ENCODE measurements around the gene SLCO3A1. TPM values are rescaled to one million over a fixed set of nuclear protein-coding genes. Genes with fewer than 3 reads are reported as not detected.

The SLCO3A1 gene
- total RNA-seq, 2 donors from 2014 or later, result 26.6 to 27.7 TPM

GRCh38 chr15:92082006-92082843 is 228.7 kb downstream of the SLCO3A1 start:
- DNase-seq (ENCODE audit: low spot score), result peak; percentile 88

DNA sequence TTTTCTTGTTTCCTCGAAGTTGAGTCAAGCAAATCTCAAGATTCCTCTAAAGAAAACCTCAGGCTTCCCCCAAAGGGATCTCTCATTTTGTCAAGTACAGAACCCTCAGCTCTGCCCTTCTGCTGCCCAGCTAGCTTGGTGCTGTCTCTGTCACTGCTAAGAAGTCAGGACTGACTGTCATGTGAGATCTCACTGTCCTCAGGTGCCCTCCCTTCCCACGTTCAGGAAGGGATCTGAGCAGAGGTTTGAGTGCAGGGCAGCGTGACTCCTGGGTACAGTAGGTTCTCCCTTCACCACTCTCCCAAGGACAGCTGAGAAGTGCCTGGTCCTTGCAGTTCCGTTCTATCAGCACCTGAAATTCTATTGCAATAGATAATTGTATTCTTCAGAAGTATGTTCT is 229.7 kb downstream of the SLCO3A1 start:
- DNase-seq (ENCODE audit: low spot score), result no peak
- intact Hi-C loops (cut with DNase I), result loop anchor here in 1 of 2 donors (5.0 kb wide), 1 partner anchor 781 kb away; no protein-coding TSS in a partner anchor

More at GRCh38 chr15:92082006-92082843, 228.7 kb downstream of the SLCO3A1 start:
- intact Hi-C loops (cut with DNase I), result loop anchor here in 1 of 2 donors (5.0 kb wide), 1 partner anchor 780 kb away; no protein-coding TSS in a partner anchor

GRCh38 chr15:92087211-92087610 is 233.7 kb downstream of the SLCO3A1 start:
- DNase-seq (ENCODE audit: low spot score), result no peak
- intact Hi-C loops (cut with DNase I), result no loop called here

DNA sequence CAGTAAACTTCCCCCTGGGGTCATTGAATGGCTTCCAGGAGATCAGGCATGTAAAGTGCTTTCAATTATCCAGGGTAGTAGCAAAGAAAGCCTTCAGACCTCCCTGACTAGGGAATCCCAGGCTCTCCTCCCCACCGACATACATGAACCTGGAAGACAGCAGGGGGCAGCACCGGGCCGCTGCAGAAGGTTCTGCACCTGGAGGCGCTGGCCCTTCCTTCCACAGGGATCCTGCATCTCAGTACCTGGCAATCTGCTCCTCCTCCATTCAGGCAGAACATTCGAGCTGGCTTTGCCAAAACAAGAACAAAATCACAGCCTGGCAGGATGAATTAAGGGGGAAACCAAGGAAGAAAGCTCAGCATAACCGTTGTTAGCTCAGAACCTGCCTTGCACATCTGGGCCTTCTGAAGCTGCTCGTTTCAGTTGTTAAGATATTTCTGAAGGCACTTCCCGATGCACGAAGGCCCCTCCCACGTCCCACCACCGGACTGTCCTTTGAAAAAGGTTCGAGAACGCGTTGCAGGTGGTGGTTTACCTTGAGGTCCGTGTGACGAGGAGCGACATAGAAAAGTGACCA is 237.7 kb downstream of the SLCO3A1 start:
- intact Hi-C loops (cut with DNase I), result no loop called here
- DNase-seq (ENCODE audit: low spot score), result no peak

GRCh38 chr15:92092289-92093105 is 239.0 kb downstream of the SLCO3A1 start:
- intact Hi-C loops (cut with DNase I), result no loop called here
- DNase-seq (ENCODE audit: low spot score), result no peak

- intact Hi-C loops (cut with DNase I), result no loop called here
- DNase-seq (ENCODE audit: low spot score), result no peak
These were observed 242.2 kb downstream of the SLCO3A1 start for GRCh38 chr15:92095693-92096092.

DNA sequence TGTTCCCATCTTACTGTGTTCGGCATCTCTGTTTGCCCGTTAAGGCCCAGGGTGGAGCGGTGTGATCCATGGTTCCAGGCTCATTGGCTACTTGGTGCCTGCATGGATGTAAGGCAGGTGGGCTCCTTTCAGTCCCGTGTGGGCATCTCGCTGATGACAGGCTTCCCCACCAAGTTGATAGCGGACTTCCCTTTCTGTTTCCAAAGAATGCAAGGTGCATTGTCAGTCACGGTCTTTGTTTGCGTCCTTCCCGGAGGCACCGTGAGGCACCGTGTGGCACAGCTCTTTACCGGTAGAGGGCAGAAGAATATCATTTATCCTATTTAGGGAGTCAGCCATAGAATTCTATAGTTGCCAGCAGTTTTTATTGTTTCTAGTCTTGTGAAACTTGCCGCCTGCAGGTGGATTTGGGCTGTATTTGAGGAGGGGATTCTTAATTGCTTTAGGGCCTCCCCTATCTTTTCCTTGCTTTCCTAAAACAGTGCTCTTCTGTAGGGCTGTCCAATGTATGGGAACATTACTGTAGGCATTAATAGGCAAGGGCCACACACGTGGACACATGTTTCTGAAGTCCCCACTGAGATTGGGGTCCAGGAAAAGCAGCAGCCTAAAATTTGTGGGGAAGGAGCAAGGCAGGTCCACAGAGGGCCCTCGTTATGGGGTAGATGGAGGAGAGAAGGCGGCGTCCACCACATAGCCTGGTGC is 244.1 kb downstream of the SLCO3A1 start:
- no peak for DNase-seq (ENCODE audit: low spot score)
- intact Hi-C loops (cut with DNase I), result no loop called here

DNA sequence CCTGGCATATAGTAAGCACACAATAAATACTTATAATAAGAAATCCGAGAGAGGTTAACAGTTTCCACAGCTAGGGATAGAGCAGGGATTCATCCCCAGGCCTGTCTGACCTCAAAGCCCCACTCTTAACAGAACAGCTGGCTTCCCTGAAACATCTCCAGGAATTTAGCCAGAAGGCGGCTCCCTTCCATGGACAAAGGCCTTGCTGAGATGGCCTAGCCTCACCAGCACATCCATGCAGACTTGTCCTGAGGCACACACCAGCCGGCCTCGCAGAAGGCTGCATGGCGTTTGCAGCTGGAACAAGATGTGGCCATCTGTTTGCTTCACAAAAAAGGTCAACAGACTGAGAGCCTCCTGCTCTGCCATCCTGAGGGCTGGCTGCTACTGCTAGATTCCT is 245.4 kb downstream of the SLCO3A1 start:
- no peak for DNase-seq (ENCODE audit: low spot score)
- intact Hi-C loops (cut with DNase I), result no loop called here

GRCh38 chr15:92100301-92100700 is 246.8 kb downstream of the SLCO3A1 start:
- no peak for DNase-seq (ENCODE audit: low spot score)
- intact Hi-C loops (cut with DNase I), result no loop called here

GRCh38 chr15:92100751-92101150 is 247.2 kb downstream of the SLCO3A1 start:
- intact Hi-C loops (cut with DNase I), result no loop called here

GRCh38 chr15:92101708-92102394 is 248.3 kb downstream of the SLCO3A1 start:
- intact Hi-C loops (cut with DNase I), result no loop called here
- no peak for DNase-seq (ENCODE audit: low spot score)

More at GRCh38 chr15:92100751-92101150, 247.2 kb downstream of the SLCO3A1 start:
- no peak for DNase-seq (ENCODE audit: low spot score)

DNA sequence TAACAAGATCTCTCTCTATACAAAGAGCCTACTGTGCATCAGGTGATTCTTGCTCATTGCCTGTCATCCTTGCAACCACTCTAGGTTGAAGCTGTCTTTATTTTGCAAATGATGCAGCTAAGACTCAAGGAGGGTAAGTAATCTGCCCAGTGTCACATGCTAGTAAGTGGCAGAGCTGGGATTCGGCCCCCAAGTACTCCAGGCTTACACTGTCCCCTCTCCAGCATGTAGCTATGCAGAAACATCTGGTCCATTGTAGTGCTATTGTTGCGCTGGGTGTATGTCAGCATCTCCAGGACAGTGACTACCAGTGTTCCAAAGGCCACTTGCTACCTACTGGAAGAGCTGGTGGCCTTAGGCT is 248.9 kb downstream of the SLCO3A1 start:
- DNase-seq (ENCODE audit: low spot score), result no peak
- intact Hi-C loops (cut with DNase I), result no loop called here

DNA sequence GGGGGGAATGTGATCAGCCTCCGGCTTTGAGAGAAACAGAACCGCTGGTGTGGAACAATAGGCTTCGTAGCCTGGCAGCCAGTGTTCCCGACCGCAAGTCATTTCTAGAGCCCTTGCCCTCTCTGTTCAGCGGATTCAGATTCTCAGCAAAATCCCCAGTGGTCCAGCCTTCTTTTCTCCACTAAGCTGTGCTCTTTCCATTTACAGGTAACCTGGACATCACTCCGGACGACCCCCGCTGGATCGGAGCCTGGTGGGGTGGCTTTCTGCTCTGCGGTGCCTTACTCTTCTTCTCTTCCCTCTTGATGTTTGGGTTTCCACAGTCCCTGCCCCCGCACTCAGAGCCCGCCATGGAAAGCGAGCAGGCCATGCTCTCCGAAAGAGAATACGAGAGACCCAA is 250.6 kb downstream of the SLCO3A1 start:
- no peak for DNase-seq (ENCODE audit: low spot score)
- intact Hi-C loops (cut with DNase I), result no loop called here

DNA sequence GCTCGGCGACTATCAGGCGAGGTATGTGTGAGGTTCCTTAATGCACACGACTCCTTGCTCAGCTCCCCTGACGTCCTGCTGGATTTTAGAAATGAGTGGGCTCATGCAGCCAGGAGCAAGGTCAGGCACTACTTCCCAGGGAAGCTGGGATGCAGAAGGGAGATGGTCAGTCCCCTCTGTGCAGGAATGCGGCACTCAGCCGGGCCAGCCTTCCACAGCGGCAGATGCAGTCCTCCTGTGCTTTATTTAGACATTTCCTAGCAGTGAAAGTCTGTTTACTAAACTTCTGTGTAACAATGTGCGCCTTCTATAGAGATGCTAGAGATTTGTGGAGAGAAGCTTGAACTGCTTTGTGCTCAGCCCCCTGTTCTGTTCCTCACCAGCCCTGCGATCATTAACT is 252.1 kb downstream of the SLCO3A1 start:
- intact Hi-C loops (cut with DNase I), result no loop called here
- DNase-seq (ENCODE audit: low spot score), result no peak

DNA sequence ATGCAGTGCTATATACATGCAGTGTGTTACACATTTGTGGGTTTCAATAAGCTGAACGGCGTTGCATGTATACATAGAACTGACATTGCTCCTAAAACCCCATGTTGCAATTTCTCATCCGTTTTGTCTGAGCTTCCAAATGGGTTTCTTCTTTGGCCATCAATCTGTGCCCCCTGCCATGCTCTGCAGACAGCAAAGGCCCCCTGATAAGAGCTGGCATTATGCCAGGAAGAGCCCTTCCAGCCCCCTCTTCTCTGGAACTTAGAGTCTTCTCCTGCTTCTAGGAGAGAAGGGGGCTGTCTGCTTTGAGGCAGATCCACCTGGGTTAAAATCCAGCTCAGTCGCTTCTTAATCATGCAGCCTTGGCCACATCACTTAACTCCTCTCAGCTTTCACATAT is 254.0 kb downstream of the SLCO3A1 start:
- DNase-seq (ENCODE audit: low spot score), result no peak
- intact Hi-C loops (cut with DNase I), result no loop called here

- DNase-seq (ENCODE audit: low spot score), result no peak
- intact Hi-C loops (cut with DNase I), result no loop called here
These were observed 255.8 kb downstream of the SLCO3A1 start for GRCh38 chr15:92109191-92109873.

- DNase-seq (ENCODE audit: low spot score), result no peak
- intact Hi-C loops (cut with DNase I), result no loop called here
These were observed 257.8 kb downstream of the SLCO3A1 start for GRCh38 chr15:92111291-92111690.

- DNase-seq (ENCODE audit: low spot score), result no peak
- intact Hi-C loops (cut with DNase I), result no loop called here
These were observed 258.2 kb downstream of the SLCO3A1 start for GRCh38 chr15:92111751-92112150.

Measured in posterior vena cava (tissue), 2 donors.